B cell (primary cell): ENCODE measurements around the gene POLQ.

ENCODE experiments used
- CTCF ChIP-seq: fragments of 200-600 bp; IDR thresholded peaks from one replicate; pipeline ENCODE4 v1.8.0; 2022; ENCODE audit warnings: antibody characterized with exemption, mild to moderate bottlenecking
- EZH2 ChIP-seq: IDR thresholded peaks from 2 replicates; pipeline ENCODE4 v1.6.1; 2012; ENCODE audit warnings: borderline replicate concordance, low read depth, mild to moderate bottlenecking, moderate library complexity, low read length; ENCODE audit not compliant: insufficient read depth, poor library complexity, severe bottlenecking

DNA sequence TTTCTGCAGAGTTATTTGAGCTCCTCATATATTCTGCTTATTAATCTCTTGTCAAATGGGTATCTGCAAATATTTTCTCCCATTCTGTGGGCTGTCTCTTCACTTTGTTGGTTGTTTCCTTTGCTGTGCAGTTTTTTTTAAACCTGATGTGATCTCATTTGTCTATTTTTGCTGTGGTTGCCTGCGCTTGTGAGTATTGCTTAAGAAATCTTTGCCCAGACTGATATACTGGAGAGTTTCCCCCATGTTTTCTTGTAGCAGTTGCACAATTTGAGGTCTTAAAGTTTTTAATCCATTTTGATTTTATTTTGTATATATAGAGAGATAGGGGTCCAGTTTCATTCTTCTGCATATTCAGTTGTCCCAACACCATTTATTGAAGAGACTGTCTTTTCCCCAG is 102.3 kb downstream of the POLQ start:
- TF ChIP-seq CTCF (no peak), EZH2 (no peak)
